Right forelimb (tissue), 1 donor: Measurements from ENCODE around the gene LDB2.

Experiments used
- DNase-seq: peaks from one replicate; pipeline ENCODE4 v3.0.0-alpha.2; 2018

Gene LDB2

DNA sequence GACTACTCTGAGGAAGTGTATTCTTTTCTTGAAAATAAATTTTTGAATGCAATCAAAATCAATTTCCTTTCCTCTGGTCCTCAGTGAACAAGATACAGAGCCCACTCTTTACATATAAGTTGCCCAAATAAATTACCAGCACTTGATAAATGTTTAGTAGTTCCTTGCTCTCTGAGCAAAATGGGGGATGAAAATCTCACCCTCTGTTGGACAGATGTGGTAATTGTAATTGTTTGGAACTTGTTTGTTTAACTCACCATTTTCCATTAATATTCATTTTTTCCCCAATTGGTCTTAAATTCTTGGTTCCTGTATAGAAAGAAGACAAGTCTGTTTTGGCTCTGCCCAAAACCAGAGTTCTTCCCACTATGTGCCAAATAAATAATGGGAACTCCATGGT lies 146.3 kb downstream of the LDB2 start:
- no peak for DNase-seq

DNA sequence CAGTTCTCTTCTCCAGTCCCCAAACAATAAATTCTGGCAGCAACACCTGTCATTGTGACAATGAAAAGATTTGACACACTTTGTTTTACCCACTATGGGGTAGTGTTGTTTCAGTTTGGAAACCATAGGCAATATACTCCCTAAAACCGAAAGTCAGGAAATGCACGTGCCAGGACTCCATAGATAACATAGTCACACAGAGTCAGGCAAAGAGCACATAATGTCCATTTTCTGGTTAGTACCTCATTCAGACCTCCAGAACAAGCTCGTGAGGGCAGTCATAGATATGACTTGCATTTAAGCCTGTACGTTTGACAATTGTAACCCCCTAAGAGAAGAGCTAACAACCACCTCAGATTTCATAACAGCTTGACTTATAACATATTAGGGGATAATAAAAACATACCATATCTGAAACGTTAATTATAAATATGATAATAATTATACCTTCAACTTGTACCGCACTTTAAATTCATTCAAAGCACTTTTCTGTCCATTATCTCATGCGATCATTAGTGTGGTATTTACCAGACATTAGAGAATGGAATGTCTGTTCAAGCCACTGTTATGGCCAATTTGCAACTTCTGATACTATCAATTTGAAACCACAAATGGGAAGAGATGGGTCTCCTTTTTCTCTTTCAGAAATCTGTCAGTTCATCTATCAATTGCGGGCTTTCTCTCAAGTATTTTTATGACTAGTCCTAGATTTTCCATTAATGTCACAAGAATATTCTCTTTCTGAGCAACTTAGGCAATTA lies 147.4 kb downstream of the LDB2 start:
- DNase-seq: no peak

DNA sequence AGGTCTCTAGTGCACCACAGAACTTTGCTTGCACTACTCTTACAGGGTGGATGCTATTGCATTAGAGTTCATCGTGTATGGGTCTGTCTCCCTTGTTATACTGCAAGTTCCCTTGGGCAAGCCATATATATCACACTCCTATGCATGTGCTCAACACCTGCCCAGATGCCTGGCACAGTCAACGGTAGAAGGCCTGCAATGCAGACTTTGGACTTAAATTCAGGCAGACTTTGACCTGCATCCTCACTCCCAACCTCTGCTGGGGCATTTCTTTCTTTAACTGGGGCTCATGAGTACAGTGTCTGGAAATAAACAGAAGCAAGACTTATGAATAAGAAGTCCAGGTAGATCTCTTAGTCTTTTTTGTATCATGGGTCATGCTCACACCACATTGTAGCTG lies 148.2 kb downstream of the LDB2 start:
- DNase-seq: no peak

DNA sequence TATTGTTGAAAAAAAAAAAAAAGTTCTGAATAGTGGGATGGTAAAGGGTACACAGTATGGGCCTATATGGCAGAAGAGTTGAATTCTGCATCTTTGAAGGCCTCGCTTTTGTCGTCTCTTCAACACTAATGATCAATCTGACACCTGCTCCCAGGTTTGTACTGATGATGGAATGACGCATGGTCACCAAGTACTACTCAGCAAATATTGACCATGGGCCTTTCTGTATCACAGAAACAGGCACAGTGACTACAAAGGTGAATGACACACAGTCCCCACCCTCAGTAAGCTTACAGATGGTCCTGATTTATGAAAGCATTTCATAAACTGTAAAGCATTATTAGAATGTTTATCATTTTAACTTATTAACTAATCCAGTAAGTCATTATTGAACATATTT lies 152.6 kb downstream of the LDB2 start:
- no peak for DNase-seq

DNA sequence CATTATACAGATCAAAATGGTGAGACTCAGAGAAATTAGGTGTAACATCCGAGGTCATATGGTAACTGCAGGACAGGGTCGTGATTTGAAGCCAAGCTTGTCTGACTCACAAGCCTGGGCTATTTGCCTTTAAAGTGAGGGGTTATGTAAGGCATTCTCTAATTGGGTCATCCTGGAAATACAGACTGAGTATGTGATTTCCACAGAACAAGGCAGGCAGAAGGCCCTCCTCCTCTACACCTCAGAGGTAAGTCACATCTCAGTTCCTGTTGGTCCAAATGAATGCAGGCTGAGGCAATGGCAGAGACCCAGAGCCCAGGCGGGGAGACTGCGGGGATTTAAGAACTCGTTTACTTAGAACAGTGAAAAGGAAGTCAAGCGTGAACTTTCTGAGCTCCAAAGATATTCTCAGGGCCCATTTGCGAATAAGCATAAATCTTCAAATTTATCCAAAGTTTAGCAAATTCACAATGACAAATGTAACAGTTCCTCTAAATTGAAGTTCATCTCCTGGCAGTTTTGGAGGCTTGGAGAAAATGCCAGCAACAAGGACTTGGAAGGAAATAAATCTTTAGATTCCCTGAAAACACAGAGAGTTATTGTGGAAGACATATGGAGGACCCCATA lies 153.3 kb downstream of the LDB2 start:
- no peak for DNase-seq

DNA sequence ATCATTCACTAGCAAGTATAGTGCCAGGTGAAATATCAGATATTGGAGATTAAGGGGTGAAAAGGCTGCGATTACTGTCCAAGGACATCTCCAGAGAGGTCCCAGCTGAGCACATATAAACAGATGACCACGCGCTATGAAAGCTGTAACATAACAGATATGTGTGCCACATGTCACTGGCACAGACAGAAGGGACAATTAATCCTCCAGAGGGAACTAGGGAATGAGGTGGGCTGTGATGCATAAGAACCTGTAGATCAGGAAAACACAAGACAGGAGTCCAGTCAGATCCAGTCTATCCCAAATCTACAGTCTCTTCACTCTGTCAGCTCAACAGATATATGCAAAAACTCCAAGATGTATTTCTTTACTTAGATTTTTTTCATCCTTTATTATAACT lies 157.2 kb downstream of the LDB2 start:
- DNase-seq: no peak

DNA sequence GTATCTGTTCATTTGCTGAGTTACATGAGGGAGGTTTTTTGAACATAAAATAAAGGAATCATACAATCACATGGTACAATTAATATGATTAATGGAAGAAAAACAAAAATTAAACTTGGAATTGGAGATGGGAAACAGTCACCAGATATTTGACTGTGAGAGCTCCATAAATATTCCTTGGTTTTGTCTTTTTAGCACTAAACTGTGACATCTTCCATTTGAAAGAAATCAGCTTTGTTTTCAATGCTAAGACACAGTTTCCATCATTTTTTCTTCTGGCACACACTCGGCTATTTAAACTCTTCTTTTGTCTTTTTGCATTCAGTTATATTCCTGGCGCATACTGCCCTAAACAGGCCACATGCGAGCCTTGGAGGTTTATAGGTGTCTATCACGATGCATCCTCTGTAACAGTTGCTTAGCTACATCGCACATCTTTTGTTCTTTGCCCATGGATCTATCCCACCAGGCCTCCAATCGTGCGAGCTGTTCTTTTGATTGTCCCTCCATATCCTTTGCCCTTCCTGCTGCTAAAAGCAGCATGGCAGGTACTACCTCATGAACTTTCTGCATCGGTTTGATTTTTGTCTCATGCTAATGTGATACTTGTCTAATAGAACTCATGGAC lies 158.3 kb downstream of the LDB2 start:
- DNase-seq: no peak

DNA sequence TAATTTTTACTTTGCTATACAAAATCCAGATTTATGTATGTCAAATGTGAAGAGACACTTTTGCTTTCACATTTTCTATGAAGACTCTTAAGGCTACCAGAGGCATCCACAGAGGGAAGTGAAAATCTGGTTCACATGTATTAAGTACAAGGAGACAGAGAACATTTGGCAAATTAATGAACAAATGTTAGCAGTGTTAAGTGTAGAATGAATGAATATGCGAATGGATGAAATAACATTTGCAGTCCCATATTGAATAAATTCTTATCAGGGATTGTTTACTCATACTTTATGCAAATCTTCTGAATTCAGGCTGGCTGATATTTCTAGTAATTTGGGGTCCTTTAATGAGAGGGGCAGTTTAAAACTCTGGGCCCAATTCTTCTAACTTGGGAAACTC lies 159.9 kb downstream of the LDB2 start:
- DNase-seq: no peak

DNA sequence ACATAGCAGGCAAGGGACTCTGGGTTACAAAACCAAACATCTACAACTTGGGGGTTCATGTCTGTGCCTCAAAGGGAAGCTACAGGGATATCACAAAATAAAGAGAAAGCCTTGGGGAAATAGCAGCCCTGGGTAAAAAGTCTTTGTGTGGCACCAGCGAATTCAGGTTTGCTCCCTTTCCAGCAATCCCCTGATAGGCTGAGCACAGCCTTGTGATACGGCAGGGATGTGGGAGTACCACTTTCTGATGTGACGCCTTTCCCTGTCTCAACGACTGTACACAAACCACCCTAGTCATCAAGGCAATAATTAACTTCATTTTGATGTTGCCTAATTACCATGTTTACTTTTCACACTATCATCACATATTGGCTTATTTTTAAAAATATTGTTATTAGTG lies 164.9 kb downstream of the LDB2 start:
- DNase-seq: no peak

DNA sequence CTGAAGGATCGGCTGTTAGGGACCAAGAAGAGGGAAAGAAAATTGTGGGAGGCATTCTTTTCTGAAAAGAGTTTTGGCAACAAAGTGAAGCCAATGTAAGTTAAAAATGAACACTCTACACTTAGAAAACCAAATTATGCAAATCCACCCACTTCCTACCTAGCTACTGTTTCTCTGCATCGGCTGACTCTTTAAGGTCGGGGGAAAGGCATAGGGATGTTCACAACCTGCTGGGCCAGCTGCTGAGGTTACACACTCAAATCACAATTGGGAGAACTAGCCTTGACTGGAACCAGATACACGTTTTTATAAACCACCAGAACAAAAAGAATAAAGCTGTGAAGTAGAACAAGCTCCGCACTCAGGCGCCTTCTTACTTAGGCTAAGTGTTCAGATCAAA lies 165.7 kb downstream of the LDB2 start:
- DNase-seq: no peak

DNA sequence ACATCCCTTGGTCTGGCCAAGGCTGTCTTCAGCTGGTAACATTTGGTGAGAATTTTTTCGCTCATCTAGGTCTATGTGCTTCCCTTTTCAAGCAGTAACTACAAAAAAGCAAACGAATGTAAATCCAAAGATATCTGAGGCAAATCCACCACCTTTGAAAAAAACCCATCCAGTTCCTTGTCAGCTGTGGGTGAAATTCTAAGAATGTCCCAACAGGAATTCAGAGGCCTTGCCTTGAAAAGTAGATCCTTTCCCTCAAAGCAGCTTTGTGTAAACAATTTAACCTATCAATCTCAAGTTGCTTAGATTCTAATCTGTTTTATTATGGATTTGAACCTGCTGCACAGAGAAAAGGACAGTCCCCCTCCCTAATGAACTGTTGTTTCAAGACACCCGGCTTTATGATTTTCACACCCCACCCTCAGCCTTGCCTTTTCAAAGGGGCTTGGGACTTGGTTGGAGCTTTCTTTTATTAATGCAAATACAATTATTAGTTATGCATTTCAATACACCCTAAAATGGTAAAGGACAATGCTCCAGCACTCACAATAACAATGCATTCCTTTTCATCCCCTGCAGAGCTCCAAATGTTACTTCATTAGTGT lies 166.6 kb downstream of the LDB2 start:
- no peak for DNase-seq

DNA sequence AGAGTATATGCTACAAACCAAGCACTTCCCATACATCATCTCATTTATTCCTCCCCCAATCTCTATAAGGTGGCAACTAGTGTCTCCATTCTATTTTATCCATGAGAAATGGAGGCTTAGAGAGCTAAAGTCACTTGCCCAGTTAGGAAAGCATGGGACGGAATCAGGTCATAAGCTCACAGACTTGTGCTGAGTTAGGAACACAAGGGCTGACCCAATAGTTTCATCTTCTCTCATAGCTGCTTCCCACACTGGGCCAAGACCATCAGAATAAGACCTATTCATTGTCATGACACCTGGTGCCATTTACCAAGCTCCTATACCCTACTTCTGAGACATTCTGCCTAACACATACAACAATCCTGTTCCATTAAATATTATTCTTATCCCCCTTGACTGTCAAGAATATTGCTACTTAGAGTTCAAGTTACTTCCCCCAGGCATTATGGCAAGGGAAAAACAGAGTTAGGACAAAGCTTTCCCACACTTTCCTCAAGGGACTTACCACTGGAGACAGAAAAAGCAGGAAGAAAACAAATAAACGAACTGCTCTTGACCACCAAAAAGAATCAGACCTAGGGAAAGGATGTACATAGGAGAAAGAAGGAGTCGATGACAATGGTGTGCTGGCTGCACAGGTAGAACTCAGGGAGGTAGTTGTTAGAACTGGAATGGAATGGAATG lies 167.8 kb downstream of the LDB2 start:
- no peak for DNase-seq

DNA sequence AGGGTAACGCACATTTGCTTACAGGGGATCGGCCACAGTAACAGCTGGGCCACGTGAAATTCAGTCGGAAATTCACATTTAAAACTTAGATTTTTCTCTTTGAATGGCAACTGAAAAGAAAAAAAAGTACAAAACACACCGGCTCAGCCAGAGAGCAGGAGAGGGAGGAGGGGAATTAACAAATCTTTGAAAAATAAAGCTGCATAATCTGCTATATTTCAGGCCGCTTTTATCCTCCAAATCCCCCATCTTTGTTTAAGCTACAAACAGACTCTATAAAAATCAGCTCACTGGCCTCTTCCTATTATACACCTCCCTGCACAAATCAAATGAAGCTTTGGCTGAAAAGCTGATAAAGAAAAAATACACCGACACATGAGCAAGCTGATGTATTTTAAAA lies 169.1 kb downstream of the LDB2 start:
- DNase-seq: no peak

DNA sequence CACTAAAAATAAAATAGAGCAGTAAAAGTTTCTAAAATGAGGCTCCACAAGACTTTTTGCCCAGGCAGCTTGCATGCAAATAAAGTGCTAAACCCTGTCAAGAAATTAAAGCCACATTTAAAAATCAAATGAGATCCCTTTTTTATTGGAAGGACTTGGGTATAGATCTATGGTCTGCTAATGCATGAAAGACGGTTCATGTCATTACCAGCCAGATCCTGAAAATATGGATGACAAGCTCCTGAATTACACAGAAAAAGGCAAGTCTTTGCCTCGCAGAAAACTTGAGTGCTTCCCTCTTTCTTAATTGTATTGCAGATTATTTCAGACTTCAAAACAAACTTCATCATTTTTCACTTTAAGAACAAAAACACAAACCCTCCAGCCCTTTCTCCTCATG lies 169.6 kb downstream of the LDB2 start:
- DNase-seq: no peak

DNA sequence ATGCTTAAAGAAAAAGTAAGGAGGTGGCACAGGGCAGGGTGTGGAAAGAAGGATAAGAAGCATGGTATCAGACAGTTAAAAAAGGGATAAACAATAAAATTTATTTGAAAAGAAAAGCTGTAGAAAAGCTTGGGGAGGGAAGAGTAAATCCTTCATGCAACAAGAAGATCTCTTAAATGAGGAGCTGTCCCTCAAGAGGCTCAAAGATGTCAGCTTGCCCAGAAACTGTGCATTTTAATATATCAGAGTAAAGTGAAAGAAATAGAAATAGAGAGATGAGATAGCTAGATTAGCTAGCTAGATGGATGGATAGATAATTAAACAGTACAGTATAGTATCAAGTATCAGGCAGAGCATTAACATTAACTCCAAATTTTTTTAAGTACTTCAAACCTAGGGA lies 170.3 kb downstream of the LDB2 start:
- DNase-seq: no peak

DNA sequence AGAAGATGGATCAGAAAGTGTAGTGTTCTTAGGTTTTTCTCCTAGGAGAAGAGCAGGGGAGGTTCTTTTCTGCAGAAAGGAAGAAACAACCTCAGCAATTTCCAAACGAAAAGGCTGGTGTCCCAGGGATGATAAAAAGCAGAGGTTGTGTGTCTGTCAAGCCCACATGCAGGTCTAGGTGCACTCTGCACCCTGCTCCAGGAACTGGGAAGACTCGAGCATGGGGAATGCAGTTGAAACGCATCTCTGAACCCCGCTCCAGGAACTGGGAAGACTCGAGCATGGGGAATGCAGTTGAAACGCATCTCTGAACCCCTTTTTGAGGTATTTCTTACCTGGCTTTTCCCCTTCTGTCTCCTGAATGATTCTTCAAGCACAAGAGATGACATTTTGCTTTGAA lies 171.2 kb downstream of the LDB2 start:
- DNase-seq: no peak

DNA sequence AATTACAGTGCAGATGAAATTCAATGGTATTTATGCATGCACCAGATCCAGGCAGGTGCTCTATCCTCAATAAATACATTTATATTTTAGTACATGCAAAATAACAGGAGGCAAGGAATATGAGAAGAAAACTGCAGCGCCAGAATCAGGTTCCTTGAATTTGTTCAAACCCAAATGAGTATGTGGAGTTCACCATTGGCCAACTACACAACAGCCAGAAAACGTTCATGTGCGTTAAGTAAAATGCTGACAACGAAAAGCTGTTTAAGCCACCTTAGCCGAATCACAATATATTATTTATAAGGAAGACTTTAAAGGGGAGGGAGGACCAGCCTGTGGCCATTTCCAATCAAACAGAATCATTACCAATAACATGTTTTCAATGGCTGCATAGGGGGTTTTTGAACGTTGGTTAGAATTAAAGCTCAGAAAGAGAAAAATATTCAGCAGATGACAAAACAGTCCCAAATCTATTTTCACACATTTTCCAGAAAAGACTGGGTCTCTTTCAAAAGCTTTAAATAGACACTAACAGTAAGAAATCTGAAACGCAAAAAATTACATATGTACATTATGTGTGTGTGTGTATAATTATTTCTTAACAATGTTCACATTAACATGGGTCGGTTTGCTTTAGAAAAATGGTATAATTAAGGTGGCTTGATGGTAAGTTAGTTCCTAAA lies 171.9 kb downstream of the LDB2 start:
- no peak for DNase-seq

DNA sequence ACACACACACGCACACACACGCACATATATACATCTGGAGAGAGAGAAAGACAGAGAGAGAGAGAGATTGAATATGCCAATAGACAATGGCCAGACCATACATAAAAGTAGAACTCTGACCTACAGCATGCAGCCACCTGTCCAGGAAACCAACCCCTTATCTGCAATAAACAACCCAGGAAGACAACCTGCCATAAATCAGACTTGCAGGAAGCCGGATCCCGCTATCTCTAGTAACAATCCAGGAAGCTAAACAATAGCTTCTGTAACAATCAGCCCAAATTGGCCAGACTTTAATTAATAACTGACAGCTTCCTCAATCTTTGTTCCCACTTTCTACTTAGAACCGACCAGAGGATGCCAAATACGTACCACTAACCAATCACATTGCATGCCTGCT lies 173.2 kb downstream of the LDB2 start:
- DNase-seq: no peak

DNA sequence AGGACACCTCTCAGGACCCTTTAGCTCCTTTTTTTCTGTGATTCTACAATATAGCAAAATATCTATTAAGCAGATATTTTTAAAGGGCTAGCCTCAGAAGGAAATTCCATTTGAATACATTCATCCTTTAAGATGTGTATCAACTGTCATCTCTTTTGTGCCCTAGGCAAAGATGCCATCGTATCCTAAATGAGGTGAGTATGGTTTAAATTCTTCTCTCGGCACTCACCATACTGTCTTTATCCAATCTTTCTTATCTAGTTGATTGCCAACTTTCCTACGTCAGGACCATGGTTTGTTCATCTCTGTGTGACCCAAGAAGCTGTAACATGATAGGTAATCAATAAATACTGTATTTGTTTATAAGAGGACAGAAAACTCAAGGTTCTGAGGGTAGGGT lies 176.0 kb downstream of the LDB2 start:
- no peak for DNase-seq

DNA sequence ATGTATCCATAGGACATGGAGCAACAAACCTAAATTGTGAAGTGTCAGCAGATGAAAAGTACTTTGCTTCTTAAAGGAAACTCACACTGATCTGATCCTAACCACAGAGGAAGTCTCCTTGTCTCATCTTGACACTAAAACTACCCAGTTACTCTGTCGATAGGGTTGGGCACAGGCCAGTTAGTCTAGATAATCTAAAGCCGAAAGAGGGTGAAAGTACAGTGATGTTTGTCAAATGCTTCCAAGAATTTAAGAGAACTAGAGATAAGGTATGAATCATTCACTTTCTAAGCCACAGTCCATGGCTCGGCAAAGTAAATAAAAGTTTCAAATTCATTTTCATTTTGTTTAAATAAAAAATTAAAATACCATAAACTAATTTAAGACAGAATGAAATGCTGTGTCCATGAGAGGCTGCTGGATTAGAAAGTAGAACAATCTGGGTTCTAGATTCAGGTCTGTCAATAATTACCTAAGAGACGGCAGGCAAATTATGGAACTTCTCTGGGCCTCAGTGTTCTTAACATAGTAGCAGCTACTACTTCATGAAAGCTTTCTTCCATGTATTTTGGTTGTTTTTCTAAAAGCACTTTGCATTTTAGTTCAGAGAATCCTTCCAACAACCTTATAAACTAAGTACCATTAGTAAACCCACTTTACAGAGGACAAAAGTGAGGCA lies 176.7 kb downstream of the LDB2 start:
- no peak for DNase-seq

DNA sequence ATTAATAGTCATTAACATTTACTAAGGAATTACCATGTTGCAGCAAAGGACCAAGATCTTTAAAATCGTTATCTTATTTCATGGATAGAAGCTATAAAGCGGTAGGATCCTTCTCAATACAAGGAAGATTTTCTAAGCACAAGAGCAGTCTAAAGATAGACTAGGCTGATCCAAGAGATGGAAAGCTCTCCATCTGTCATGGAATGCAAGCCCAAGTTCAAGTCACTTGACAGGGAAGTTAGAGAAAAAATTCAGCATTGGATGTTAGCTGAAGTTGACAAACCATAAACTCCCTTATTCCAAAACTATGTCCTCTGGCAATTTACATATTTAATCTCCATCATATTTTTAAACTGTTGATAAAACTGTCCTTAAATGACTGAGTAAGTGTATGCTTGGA lies 177.7 kb downstream of the LDB2 start:
- no peak for DNase-seq

DNA sequence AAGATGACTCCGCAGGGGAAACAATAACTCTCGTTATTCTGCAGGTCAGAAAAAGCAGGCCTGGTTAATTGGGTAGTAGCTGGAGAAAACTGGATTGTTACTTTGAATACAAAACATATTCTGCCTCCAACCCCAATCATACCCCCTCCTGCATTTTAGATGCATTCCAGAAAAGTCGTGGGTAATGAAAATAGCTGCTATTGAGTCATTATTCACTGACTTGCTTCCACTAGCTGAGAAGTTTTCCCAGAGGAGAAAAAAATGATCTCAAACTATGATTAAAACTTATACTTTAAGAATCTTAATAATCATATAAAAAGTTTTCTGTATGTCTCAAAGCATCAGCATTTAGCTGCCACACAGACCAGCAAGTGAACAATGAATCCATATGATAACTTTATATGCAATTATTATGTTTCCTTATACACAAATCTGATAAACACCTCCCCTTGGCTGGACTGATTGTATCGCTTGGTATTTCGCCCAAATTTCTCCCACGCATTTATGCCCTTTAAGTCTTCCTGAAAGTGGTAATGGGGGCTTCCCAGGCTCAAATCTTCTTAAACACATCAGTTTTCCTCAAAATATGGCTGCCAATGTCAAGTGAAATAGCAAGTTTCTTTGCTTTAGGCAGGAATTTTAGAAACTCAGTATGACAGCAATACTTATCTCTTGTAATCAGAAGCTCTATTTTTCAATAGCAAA lies 181.0 kb downstream of the LDB2 start:
- no peak for DNase-seq
